ENCODE measurements around the gene GDF9. TPM values are rescaled to one million over a fixed set of nuclear protein-coding genes. Genes with fewer than 3 reads are reported as not detected.

Gene GDF9
- total RNA-seq, 1 experiment from 2014 or later, result 0.59 TPM

GRCh38 chr5:132837868-132838267 lies 28.4 kb downstream of the GDF9 start:
- no peak for TF ChIP-seq CTCF (IDR thresholded peaks at IDR 0.05; ENCODE audit: insufficient read depth in 1 of 2, low read depth in 1 of 2, low read length in 1 of 2, severe bottlenecking in 1 of 2, unreplicated experiment in 1 of 2)
- Mint-ChIP-seq H3K36me3 (ENCODE audit: insufficient read depth, unreplicated experiment) (peaks cover 7% of the 10 kb centered on the region), H3K27me3 (ENCODE audit: insufficient read depth, unreplicated experiment) (no peaks in the 10 kb centered on the region), H3K9me3 (ENCODE audit: unreplicated experiment) (no peaks in the 10 kb centered on the region), H3K4me1 (ENCODE audit: low read depth, unreplicated experiment) (peaks cover 35% of the 10 kb centered on the region), H3K27ac (ENCODE audit: unreplicated experiment) (peak overlapping the region; percentile 83), H3K4me3 (ENCODE audit: unreplicated experiment) (no peak overlapping the region)
- ChIA-PET CTCF (interaction anchor here (0.9 kb wide), 1 partner anchor 8 kb away, joined by 3 read pairs; the partner anchor contains the start of gene SHROOM1), POLR2A (interaction anchor here (0.7 to 0.9 kb wide), 2 partner anchors 281 kb away, joined by 3 read pairs; partner anchors contain the start of gene RAD50)
- DNase-seq, result peak in 1 of 2 experiments; percentile 36
- intact Hi-C loops (cut with micrococcal nuclease; ENCODE audit: unreplicated experiment), result loop anchor here (2.0 kb wide), 1 partner anchor 29 kb away; the partner anchor contains the start of genes GDF9 and UQCRQ
- H3K27me3 ChIP-seq (replicated peaks; ENCODE audit: control insufficient read depth, insufficient read depth, low read length), result no peaks in the 10 kb centered on the region
- BruUV-seq (replicated peaks), result no TSS peak
- H3K4me1 ChIP-seq, result peaks cover 37% of the 10 kb centered on the region
- no peaks in the 10 kb centered on the region for H3K36me3 ChIP-seq (ENCODE audit: control insufficient read depth, insufficient read depth, low read length)
- H3K9me3 ChIP-seq, result no peaks in the 10 kb centered on the region
- no peak overlapping the region for H3K4me3 ChIP-seq (ENCODE audit: low read depth, low read length)

DNA sequence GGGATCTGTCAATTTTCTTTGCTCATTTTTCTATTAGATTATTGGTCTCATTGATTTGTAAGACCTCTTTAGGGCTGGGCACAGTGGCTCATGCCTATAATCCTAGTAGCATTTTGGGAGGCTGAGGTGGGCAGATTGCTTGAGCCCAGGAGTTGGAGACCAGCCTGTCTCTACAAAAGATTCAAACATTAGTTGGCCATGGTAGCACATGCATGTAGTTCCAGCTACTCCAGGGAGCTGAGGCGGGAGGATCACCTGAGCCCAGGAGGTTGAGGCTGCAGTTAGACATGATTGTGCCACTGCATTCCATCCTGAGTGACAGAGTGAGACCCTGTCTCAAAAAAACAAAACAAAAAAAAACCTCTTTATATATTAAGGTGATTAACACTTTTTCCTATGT lies 29.4 kb downstream of the GDF9 start:
- H3K9me3 ChIP-seq, result no peaks in the 10 kb centered on the region
- ChIA-PET CTCF (no interaction called here), POLR2A (interaction anchor here (0.7 kb wide), 1 partner anchor 280 kb away, joined by 3 read pairs; the partner anchor contains the start of gene RAD50)
- H3K4me1 ChIP-seq, result peaks cover 37% of the 10 kb centered on the region
- Mint-ChIP-seq H3K36me3 (ENCODE audit: insufficient read depth, unreplicated experiment) (peaks cover 7% of the 10 kb centered on the region), H3K4me1 (ENCODE audit: low read depth, unreplicated experiment) (peaks cover 35% of the 10 kb centered on the region), H3K4me3 (ENCODE audit: unreplicated experiment) (no peak overlapping the region), H3K27me3 (ENCODE audit: insufficient read depth, unreplicated experiment) (no peaks in the 10 kb centered on the region), H3K27ac (ENCODE audit: unreplicated experiment) (no peak overlapping the region), H3K9me3 (ENCODE audit: unreplicated experiment) (no peaks in the 10 kb centered on the region)
- DNase-seq, result no peak
- H3K4me3 ChIP-seq (ENCODE audit: low read depth, low read length), result no peak overlapping the region
- H3K36me3 ChIP-seq (ENCODE audit: control insufficient read depth, insufficient read depth, low read length), result no peaks in the 10 kb centered on the region
- intact Hi-C loops (cut with micrococcal nuclease; ENCODE audit: unreplicated experiment), result no loop called here
- no peak for TF ChIP-seq CTCF (IDR thresholded peaks at IDR 0.05; ENCODE audit: insufficient read depth in 1 of 2, low read depth in 1 of 2, low read length in 1 of 2, severe bottlenecking in 1 of 2, unreplicated experiment in 1 of 2)
- no peaks in the 10 kb centered on the region for H3K27me3 ChIP-seq (replicated peaks; ENCODE audit: control insufficient read depth, insufficient read depth, low read length)
- no TSS peak for BruUV-seq (replicated peaks)

- Mint-ChIP-seq H3K27ac (ENCODE audit: unreplicated experiment) (no peak overlapping the region), H3K27me3 (ENCODE audit: insufficient read depth, unreplicated experiment) (no peaks in the 10 kb centered on the region), H3K4me3 (ENCODE audit: unreplicated experiment) (no peak overlapping the region), H3K9me3 (ENCODE audit: unreplicated experiment) (no peaks in the 10 kb centered on the region), H3K36me3 (ENCODE audit: insufficient read depth, unreplicated experiment) (peaks cover 13% of the 10 kb centered on the region), H3K4me1 (ENCODE audit: low read depth, unreplicated experiment) (peaks cover 17% of the 10 kb centered on the region)
- BruUV-seq (replicated peaks), result no TSS peak
- Histone ChIP-seq H3K9me3 (no peaks in the 10 kb centered on the region), H3K4me1 (peaks cover 29% of the 10 kb centered on the region), H3K36me3 (ENCODE audit: control insufficient read depth, insufficient read depth, low read length) (no peaks in the 10 kb centered on the region), H3K4me3 (ENCODE audit: low read depth, low read length) (no peak overlapping the region), H3K27me3 (replicated peaks; ENCODE audit: control insufficient read depth, insufficient read depth, low read length) (no peaks in the 10 kb centered on the region)
- TF ChIP-seq CTCF (IDR thresholded peaks at IDR 0.05; ENCODE audit: insufficient read depth in 1 of 2, low read depth in 1 of 2, low read length in 1 of 2, severe bottlenecking in 1 of 2, unreplicated experiment in 1 of 2), result no peak
- ChIA-PET POLR2A (no interaction called here), CTCF (no interaction called here)
- DNase-seq, result no peak
- intact Hi-C loops (cut with micrococcal nuclease; ENCODE audit: unreplicated experiment), result no loop called here
These were observed 32.2 kb downstream of the GDF9 start for GRCh38 chr5:132834057-132834456.

Data from Caco-2 (cell line).